ENCODE results near the gene ANHX.

DNA sequence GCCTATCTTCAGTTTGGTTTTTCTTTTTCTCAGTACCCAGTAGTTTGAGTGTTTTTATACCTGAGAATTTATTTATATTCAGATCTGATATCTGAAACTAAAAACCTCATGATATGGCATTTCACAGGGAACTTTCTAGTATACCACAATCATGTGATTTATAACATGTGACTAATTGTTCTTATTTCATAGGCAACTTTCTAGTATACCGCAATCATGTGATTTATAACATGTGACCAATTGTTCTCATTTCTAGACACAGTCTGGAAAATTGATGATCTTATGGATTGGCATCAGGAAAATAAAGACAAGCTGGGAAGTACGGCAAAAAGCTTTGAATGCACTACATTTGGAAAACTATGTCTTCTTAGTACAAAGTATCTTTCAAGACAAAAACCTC, 33.8 kb downstream of the ANHX start:
- TF ChIP-seq POLR2A (IDR thresholded peaks at IDR 0.05) (no peak), POLR2AphosphoS5 (IDR thresholded peaks at IDR 0.05) (no peak), EP300 (IDR thresholded peaks at IDR 0.05) (no peak)
- TF ChIP-seq, protein P1, sequence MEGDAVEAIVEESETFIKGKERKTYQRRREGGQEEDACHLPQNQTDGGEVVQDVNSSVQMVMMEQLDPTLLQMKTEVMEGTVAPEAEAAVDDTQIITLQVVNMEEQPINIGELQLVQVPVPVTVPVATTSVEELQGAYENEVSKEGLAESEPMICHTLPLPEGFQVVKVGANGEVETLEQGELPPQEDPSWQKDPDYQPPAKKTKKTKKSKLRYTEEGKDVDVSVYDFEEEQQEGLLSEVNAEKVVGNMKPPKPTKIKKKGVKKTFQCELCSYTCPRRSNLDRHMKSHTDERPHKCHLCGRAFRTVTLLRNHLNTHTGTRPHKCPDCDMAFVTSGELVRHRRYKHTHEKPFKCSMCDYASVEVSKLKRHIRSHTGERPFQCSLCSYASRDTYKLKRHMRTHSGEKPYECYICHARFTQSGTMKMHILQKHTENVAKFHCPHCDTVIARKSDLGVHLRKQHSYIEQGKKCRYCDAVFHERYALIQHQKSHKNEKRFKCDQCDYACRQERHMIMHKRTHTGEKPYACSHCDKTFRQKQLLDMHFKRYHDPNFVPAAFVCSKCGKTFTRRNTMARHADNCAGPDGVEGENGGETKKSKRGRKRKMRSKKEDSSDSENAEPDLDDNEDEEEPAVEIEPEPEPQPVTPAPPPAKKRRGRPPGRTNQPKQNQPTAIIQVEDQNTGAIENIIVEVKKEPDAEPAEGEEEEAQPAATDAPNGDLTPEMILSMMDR (IDR thresholded peaks at IDR 0.05) = no peak
